Cortex of kidney (tissue), 1 donor: Measurements from ENCODE around the gene KIAA0753.

Source experiments
- DNase-seq: peaks from one replicate; lab custom pipeline; 2025; lab: John Stamatoyannopoulos, UW

KIAA0753 gene

DNA sequence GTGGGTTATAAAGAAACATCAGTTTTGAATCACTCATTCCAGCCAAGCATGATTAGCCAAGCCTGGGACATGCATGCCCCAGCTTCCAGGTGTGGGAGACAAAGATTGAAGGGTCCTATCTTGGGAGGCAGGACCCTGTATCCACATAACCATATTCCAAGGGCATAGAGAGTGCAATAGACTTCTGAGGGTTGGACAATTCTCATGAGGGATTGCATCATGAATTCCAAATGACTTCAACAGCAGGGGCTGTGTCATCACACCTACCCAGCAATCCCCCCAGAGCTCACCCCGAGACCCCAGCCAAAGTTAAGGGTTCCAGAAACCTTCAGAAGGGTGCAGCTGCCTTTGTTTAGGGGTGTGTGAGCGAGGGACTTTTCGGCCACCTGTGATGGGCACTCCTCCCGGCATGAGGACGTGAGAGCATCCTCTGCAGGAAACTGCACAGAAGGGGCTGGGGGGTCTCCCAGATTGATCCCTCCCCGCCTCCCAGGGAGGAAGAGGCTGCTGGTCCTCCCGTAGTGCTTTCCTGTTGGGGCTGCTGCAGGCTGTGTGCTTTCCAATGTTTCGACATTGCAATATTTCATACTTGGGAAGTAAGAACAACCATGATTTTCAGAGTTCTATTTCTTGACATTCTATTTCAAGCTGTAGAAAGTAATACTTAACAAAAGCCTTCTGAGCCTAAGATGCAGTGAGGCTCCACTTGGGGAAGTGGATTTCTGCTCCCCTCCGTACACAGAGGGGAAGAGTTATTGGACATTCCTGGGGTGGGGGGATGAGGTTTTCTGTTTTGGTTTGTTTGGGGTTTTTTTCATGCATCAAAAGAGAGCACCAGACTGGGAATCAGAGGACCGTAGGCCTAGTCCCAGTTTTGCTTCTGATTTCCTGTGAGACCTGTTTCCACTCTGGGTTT is 70.9 kb downstream of the KIAA0753 start:
- no peak for DNase-seq

DNA sequence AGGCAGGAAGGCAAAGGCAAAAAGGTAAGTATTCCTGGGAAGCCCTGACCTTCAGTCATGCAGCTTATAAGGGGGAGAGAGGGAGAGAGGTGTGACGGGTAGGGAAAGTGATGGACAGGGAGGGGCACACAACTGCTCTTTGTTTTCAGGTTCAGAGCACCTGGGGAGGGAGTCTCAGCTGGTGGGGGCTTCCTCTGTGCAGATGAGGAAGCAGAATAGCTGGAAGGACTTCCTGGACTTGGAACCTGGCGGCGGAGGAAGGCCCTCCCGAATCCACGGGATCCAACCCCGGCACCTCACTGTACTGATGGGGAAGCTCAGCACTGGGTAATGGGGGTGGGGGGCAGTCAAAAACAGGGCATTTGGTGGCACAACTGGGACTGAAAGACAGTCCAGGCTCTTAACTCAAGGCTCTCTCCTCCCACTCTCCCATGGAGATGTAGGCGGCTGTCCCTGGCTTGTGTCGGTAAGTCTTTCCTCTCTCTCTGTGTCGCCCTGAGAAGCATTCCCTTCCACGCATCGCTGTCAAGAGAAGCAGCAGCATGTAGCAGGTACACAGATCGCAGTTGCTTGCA is 72.2 kb downstream of the KIAA0753 start:
- no peak for DNase-seq

DNA sequence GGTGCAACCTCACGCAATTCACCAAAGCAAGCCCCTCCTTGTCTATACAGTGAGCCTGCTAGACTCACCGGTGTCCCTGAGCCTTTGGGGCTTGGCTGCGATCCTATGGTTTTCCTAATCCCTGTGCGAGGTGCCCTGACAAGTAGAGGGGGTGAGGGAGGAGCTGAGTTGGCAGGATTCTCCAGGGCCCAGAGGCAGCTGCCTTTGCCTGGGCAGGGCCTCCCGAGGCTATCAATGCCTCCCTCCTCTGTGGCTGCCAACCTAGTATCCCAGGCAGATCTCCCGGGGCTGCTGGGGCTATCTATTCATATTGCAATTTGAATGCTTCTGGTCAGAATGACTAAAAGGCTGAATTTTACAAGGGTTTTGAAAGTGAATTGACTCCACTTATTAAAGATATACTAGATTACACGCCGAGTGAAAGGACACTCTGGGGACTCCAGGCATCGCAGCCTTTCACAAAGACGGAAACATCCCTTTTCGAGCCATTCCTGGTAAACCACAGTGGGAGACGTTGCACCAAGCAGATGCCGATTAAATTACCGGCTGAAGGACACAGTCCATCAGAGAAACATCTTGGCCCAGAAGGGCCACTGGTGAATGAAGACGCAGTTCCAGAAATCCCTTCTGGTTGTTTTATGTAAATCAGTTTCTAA is 72.9 kb downstream of the KIAA0753 start:
- no peak for DNase-seq

DNA sequence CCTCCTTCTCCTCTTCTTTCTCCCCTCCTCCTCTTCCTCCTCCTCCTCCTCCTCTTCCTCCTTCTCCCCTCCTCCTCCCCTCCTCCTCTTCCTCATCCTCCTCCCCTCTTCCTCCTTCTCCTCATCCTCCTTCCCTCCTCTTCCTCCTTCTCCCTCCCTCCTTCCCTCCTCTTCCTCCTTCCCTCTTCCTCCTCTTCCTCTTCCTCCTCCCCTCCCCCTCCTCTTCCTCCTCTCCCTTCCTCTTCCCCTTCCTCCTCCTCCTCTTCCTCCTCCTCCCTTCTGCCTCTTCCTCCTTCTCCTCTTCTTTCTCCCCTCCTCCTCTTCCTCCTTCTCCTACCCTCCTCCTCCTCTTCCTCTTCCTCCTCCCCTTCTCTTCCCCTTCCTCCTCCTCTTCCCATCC is 79.1 kb downstream of the KIAA0753 start:
- DNase-seq: no peak

DNA sequence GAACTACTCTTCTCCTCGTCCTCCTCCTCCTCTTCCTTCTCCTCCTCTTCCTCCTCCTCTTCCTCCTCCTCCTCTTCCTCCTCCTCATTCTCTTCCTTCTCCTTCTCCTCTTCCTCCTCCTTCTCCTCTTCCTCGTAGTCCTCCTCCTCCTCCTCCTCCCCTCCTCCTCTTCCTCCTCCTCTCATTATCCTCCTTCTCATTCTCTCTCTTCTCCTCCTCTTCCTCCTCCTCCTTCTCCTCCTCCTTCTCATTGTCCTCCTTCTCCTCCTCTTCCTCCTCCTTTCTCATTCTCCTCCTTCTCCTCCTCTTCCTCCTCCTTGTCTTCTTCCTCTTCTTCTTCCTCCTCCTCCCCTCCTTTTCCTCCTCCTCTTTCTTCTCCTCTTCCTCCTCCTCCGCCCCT is 80.0 kb downstream of the KIAA0753 start:
- no peak for DNase-seq

DNA sequence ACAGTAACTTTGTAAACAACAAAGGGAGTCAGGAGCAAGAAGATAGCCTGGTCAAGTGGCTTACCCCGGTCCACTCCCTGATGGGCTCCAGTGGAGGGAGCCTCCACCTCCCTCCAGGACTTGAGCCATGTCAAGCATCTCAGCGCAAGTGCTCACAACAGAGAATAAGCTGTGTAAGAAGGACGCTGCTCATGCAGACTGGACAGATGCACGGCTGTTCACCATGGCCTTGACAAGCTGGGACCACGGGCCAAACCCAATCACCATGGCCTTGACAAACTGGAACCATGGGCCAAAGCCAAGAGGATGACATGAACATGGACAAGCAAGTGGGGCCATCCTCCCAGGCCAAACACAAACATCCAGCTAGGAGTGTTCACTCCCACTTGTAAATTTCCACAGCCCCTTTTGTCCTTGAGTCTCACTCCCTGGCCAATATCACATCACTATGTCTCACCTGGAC is 80.7 kb downstream of the KIAA0753 start:
- no peak for DNase-seq

DNA sequence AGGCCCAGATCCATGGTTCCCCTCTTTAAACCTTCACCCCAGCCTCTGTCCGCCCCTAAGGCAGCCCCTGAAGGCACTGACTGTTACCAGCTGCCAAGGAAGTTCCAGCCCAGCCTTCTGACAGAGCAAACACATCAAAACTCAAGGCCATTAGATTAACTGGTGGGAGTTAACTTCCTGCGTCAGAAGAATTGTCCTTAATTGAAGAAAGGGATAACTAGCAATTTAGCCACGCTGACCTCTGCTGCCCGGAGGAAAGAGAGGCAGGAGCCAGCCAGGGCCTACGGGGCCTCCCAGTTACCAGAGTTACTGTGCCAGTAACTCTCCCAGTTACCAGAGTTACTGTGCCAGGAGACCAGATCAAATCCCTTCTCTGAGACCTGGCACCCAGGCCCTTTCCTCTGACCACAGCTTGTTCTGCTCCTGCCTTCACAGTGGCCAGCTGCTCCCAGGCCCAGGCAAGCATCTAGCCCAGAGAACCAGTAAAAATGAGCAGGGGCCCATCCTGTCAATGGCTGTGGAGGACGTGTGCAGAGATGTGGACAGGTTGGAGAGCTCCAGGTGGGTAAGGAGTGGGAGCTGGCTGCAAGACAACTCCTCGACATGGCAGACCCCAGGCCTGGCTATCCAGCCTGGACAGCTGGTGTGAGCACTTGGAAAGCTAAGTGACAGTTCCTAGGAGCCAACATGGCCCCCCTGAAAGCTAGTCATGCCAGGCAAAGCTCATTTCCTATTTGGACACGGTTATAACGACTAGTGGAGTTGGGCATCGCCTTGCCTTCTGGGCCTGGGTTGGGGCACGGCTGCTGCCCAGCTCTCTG is 81.4 kb downstream of the KIAA0753 start:
- no peak for DNase-seq

DNA sequence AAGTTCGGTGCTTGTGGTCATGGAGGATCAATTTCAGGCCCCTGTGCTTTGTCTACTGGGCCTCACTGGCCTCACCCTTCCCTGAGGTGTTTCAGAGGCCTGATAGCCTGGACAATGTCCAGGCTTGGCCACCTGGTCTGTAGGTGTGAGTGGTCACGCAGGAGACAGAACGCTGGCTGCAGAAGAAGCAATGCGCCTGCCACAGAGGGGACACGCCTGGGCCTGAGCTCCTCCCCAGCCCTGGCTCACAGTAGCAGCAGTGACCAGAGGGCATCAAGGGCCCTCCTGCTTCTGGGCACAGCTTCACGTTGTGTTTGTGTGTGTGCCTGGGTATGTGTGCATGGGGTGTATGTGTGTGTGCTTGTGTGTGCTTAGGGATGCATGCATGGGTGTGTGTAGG is 82.2 kb downstream of the KIAA0753 start:
- DNase-seq: no peak

DNA sequence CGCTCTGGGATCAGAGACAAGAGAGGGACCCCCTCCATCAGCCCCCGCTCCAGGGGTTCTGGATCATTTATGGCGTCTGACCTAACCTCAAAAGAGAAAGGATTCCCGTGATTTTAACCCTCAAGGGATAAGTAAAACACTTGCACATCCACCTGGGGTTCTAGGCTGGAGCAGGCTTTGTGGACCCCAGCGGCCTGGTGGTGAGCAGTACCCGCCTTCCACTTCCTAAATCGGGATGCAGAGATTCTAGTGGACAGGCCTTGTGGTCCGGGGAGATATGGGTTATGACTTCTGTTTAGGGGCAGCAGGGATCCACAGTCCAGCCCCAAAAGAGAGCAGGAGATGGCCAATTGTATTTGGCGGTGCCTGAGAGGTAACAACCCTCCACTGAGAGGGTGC is 83.5 kb downstream of the KIAA0753 start:
- DNase-seq: no peak

DNA sequence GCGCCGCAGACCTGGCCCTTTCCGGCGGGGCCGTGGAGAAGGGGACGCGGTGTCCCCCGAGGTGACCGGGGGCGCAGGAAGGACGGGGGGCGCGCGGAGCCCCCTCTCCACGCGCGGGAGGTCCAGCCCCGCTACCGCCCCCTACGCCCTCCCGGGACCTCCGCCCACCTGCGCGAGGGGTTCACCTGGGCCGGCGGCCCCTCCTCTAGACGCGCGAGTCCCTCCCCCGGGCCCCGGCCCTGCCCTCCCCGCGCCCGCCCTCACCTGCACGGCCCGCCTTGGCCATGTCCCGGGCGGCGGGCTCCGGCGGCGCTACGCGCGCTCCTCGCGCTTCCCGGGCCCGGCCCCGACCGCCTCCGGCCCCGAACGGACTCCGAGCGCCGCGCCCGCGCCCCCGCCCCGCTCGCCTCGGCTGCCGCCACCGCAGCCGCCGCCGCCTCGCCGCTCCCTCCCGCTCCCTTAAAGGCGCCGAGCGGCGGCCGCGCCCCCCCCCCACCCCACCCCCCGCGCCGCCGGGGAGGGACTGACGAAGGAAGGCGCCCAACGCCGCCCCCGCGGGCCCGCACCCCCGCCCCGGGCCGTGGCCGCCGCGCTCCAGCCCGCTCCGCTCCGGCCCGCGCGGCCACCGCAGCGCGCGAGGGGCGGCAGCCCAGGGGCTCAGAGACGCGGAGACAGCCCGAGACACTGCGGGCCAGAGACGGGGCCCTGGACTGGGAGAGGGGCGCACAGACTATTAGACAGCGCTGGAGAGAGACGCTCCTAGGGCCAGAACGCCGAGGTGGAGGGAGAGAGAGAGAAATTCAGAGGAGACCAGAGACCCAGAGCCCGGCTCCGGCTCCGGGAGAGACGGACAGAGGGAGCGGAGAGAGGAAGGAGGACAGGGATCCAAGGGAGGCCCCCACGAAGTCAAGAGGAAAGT is 84.1 kb downstream of the KIAA0753 start, which contains the start of gene PITPNM3:
TSS of gene PITPNM3 (minus strand) at position 435 of the 919 bp plus-strand sequence. CDS start at position 286, 149 bp downstream.
- no peak for DNase-seq

DNA sequence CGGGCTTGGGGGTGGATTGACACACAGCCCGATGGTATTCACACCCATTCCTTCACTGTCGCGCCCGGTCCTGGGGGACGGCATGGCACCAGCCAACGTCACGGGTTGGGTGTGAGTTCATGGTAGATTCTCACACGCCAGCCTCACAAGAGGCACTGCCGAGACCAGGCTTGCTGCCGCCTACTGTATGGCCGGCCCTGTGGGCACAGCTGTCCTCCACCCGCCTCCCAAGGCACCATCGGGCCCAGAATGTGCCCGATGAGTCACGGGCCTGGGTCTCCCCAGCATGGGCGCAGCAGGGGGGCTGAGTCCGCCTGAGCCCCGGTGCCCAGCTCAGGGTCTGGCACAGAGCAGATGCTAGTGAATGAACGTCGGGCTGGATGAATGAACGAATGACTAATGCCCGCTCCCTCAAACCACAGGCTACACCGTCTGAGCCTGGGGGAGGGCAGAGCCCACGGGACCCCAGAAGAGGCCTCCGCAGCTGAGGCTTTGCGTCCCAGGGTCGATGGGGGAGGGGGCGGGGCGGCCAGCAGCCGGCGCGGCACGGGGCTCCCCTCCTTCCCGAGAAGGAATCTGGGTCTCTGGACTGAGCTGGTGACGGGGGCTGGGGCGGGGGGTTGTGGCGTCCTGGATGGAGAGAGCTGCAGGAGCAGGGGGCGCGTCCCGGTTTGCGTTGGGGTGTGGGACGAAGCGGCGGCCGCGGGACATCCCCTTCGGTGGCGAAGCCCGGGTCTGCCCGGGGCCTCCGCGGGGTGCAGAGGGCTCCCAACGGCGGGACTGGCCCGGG is 85.0 kb downstream of the KIAA0753 start:
- no peak for DNase-seq

DNA sequence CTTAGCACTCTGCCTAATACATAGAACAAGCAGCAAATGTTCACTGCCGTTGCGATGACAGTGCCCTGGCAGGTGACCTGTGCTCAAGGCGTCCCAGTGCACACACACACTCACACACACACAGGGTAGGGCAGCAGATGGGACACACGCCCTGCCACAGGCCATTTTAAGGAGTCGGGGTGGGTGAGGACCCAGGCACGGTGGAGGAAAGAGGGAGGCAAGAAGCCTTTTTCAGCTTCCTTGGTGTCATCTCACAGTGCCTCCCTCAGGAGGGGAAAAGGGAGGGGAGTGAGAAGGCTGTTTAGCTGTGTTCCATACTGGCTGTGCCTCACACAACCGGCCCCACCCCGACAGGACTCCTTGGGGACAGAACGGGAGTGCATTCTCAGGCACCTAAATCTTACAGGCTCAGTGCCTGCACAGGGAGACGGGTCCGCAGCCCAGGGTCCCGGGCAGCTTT is 85.6 kb downstream of the KIAA0753 start:
- no peak for DNase-seq

DNA sequence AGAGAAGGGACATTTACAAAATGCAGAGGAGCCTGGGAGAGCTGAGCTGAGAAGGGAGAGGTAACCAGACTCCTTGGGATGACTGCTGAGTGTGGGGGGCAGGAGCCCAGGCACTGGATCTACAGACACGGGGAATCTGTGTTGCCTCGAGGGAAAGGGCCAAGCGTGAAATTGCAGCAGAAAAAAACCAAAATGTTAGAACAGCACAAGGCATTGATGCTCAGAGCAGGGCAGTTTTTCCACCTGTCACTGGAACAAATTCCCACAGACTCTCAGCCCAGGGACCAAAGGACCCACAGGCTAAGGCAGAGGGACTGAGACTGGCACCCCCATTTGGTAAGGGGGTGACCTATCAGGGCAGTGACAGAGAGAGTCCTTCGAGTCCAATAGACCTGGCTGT is 86.2 kb downstream of the KIAA0753 start:
- no peak for DNase-seq

DNA sequence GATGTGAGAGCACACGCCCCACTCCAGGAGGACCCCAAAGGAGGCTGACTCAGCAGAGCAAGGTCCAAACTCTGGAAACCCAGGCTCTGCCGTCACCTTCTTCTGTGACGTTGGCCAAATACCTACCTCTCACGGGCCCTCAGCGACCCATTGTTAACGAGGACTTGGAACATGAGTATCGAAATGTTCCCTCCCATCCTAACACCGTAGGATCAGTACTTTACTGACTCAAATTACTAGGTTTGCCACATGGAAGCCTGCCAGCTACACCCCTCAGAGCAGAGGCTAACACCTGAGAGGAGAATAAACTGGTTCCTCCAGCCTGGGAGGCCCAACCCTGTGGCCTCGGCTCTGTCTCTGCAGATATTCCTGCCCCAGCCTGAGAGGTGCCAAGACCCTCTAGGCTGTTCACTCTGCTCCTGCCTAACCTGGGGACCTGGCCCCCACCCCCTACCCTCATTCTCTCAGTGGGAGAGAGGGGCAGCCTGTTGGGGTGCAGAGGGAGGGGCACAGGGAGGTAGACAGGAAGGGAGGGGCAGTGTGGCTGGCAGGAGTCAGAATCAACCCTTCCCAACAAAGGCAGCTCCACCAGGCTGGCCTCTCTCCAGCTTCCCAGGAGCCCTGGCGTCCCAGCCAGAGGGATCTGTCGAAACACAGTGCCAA is 88.5 kb downstream of the KIAA0753 start:
- no peak for DNase-seq

DNA sequence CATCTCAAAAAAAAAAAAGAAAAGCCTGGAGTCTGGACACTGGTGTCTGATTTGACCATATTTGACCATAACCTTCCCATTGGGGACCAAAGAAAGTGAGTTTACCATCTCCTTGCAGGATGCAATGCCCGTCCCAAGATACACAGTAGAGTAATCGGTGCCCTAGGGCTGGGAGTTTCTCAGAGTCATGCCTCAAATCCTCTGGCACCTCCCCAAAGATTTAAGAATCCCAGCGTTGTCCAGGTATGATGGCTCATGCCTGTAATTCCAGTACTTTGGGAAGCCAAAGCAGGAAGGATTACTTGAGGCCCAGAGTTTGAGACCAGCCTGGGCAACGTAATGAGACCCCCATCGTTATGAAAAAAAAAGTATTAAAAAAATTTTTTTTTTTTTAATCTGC is 89.2 kb downstream of the KIAA0753 start:
- no peak for DNase-seq

DNA sequence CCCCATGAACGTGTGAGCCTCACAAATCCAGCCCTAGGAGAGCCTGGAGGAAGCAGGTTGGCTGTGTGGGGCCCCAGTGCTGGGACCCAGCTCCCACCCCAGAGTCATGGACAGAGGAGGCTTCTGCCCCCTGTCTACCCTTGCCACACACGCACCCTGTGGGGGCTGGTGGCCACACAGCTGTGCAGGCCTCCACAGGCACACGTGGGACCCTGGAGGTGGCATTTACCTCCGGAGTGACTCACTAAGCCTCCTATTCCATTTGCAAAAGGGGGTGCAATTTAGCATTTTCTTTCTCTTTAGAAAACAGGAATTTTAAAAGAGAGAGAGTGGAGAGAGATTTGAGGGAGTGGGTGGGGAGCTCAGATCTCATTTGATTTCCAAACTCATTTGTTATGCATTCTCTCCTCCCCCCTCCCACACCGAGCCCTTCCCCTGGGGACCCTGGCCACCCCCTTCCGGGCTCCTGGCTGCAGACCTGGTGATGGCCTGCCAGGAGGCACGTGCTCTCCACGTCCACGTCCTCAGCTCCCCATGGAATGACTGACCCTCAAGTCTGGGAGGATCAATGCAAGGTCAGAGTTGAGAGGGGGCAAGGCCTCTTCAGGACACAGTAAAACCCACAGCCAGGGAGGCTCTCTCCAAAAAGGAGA is 91.0 kb downstream of the KIAA0753 start:
- no peak for DNase-seq

DNA sequence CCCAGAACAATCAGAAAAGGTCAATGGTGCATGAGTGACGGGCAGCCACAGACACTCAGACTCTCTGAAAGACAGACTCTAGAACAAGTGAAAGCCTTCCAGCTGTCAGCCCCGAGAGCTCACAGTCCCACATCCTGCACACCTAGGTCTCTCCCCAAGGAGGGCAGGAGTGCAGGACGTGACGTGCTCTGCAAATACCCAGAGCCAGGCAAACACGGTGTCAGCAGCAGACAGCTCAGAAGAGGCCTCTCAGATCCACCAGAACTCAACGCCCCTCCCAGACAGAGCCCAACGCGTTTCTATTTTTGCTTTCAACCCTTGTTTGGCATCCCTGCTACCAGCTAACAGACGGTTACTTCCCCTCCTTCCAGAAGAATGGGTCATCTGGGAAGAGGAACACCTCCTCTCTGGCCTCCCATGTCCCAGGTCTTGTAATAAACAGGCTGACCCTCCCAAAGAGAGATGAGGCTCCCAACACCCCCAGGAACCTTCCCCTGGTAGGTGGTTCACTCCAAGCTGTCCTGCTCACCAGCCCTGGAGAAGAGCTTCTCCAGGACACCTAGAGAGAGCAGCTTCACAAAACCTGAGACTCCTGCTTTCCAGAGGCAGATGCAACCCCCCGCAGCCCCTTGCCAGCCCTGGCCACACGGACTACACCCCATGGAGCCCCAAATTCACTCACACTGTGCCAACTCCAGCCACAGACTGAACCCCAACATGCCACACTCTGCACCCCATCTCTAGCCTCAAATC is 91.8 kb downstream of the KIAA0753 start:
- no peak for DNase-seq

DNA sequence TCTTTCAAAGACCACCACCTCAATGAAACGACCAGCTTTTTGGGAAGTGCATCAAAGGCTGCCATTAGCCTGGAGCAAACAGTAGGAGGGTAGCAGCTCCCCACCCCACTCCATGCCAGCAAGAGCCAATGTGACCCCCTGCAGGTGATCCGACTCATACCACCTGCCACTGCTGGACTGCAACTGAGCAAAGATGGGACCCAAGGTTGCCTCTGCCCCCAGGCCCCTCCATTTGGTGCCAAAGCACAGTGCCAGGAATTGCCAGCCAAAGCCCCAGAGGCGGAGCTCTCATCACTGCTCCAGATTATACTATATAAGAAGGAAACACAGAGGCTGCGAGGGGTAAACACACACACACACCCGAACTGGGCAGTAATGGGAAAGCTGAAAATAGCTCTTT is 92.5 kb downstream of the KIAA0753 start:
- no peak for DNase-seq
